ENCODE results near the gene CEMIP2.

DNA sequence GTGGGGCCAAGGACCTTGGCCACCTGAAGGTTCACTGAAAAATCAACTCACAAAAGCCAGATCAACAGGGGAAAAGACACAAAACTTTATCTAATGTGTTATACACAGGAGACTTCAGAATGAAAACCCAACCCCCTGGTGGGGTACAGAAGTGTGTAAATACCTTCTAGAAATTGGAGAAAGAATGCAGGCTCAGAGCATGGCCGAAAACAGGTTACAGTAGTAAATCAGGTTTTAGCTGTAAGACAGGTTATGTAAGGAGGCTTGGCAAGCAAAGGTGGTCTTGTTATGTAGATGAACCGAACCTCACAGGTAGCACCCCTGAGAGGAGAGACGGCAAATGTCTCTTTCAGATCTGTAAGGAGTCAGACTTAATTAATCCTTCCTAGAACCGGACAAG, 10.0 kb downstream of the CEMIP2 start:
- TF ChIP-seq, protein P1, sequence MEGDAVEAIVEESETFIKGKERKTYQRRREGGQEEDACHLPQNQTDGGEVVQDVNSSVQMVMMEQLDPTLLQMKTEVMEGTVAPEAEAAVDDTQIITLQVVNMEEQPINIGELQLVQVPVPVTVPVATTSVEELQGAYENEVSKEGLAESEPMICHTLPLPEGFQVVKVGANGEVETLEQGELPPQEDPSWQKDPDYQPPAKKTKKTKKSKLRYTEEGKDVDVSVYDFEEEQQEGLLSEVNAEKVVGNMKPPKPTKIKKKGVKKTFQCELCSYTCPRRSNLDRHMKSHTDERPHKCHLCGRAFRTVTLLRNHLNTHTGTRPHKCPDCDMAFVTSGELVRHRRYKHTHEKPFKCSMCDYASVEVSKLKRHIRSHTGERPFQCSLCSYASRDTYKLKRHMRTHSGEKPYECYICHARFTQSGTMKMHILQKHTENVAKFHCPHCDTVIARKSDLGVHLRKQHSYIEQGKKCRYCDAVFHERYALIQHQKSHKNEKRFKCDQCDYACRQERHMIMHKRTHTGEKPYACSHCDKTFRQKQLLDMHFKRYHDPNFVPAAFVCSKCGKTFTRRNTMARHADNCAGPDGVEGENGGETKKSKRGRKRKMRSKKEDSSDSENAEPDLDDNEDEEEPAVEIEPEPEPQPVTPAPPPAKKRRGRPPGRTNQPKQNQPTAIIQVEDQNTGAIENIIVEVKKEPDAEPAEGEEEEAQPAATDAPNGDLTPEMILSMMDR (conservative IDR thresholded peaks at IDR 0.05 in 1 of 2, IDR thresholded peaks at IDR 0.05 in 1 of 2; ENCODE audit: extremely low read depth in 1 of 2, insufficient read depth in 1 of 2, low read depth in 1 of 2, low read length in 2 of 2): no peak
- no peak for TF ChIP-seq EZH2 (IDR thresholded peaks at IDR 0.05; ENCODE audit: borderline replicate concordance, low read length)

Measured in mammary epithelial cell (primary cell).